ENCODE results near the gene DACT2.

- TF ChIP-seq YY1 (IDR thresholded peaks at IDR 0.05; ENCODE audit: insufficient read depth, insufficient read length) (no peak), ZNF274 (IDR thresholded peaks at IDR 0.05; ENCODE audit: low read depth, low read length) (no peak)
Observed at GRCh38 chr6:168282985-168283685, 36.4 kb downstream of the DACT2 start.

All from NT2/D1 (cell line).